HepG2 (cell line): ENCODE data around the gene GJB5. TPM values are rescaled to one million over a fixed set of nuclear protein-coding genes. Genes with fewer than 3 reads are reported as not detected.

Experiments
- ATAC-seq: fragments of 200-7000 bp; cut with Tn5 transposase; 3 replicates; pipeline ENCODE4 v1.9.1; 2020; ENCODE audit warnings: mild to moderate bottlenecking, moderate library complexity
- BruUV-seq: library from RNA; stranded (reverse); fragments of 400-500 nt; replicated peaks from 2 replicates; lab custom pipeline; 2021; lab: Mats Ljungman, UMichigan
- CTCF ChIA-PET: fragments of 300-600 bp; formaldehyde crosslinking; extraction: SDS; loops from one replicate; lab custom pipeline; 2021; ENCODE audit warnings: low total read pairs, inconsistent platforms, low intra/inter-chr PET ratio; lab: Yijun Ruan, JAX
- POLR2A ChIA-PET: fragments of 350-600 bp; sonication (Branson Sonifier 250); formaldehyde crosslinking; loops from one replicate; lab custom pipeline; 2020; ENCODE audit warnings: antibody characterized with exemption, inconsistent platforms; lab: Yijun Ruan, JAX
- DNase-seq: peaks from one replicate; pipeline ENCODE4 v3.0.0-alpha.2; 2015; ENCODE audit warnings: low spot score
- FAIRE-seq: peaks from 3 replicates; lab custom pipeline; 2011; peaks lifted over from hg19 to GRCh38; lab: Jason Lieb, UNC
- H2AFZ ChIP-seq: one replicate; pipeline ENCODE4 v1.6.1; 2011; ENCODE audit warnings: low read length, inconsistent platforms
- H3K27ac ChIP-seq: fragments of 300-600 bp; 3 replicates; pipeline ENCODE4 v1.8.0; 2011; ENCODE audit warnings: mixed run types, mild to moderate bottlenecking, mixed read lengths, low read length, inconsistent platforms; ENCODE audit not compliant: insufficient read depth; ENCODE audit errors: extremely low read length
- H3K27me3 ChIP-seq, 2 experiments: fragments of 200-600 bp in 1 of 2; 2 replicates in 1 of 2; 3 replicates in 1 of 2; pipeline versions ENCODE4 v1.6.0 to v1.8.0; 2011; ENCODE audit warnings: low read length in 2 of 2, mild to moderate bottlenecking in 2 of 2, moderate library complexity in 2 of 2, inconsistent platforms in 1 of 2; ENCODE audit not compliant: insufficient read depth in 2 of 2, control insufficient read depth in 1 of 2
- H3K36me3 ChIP-seq, 2 experiments: fragments of 200-600 bp in 1 of 2; replicated peaks in 1 of 2; 2 replicates in 1 of 2; 3 replicates in 1 of 2; pipeline versions ENCODE4 v1.5.1 to v1.8.0; 2011; ENCODE audit warnings: low read length in 2 of 2, inconsistent platforms in 1 of 2; ENCODE audit not compliant: insufficient read depth in 2 of 2, control insufficient read depth in 1 of 2
- H3K4me1 ChIP-seq: 2 replicates; pipeline ENCODE4 v1.5.1; 2012; ENCODE audit warnings: low read length, inconsistent platforms; ENCODE audit not compliant: insufficient read depth
- H3K4me2 ChIP-seq: 2 replicates; pipeline ENCODE4 v1.6.0; 2011; ENCODE audit warnings: low read depth, low read length, inconsistent platforms
- H3K4me3 ChIP-seq, 3 experiments: fragments of 200-600 bp in 1 of 3; sonication (generic), shearing (Covaris generic) in 1 of 3; replicated peaks in 1 of 3; 2 replicates each; pipeline ENCODE4 v1.5.1; 2011 to 2016; ENCODE audit warnings: low read length in 3 of 3, inconsistent platforms in 2 of 3, low read depth in 2 of 3, mild to moderate bottlenecking in 2 of 3, control low read depth in 1 of 3, mixed read lengths in 1 of 3; ENCODE audit not compliant: insufficient read depth in 1 of 3
- H3K79me2 ChIP-seq: one replicate; pipeline ENCODE4 v1.6.1; 2011; ENCODE audit warnings: low read length, inconsistent platforms; ENCODE audit not compliant: insufficient read depth
- H3K9ac ChIP-seq: 2 replicates; pipeline ENCODE4 v1.6.0; 2011; ENCODE audit warnings: mild to moderate bottlenecking, low read depth, low read length, inconsistent platforms; ENCODE audit not compliant: insufficient read depth
- H3K9me3 ChIP-seq: 2 replicates; pipeline ENCODE4 v1.5.1; 2012; ENCODE audit warnings: mild to moderate bottlenecking, low read length
- H4K20me1 ChIP-seq: 2 replicates; pipeline ENCODE4 v1.6.0; 2011; ENCODE audit warnings: inconsistent platforms, mild to moderate bottlenecking, low read length, moderate library complexity; ENCODE audit not compliant: insufficient read depth
- FOSL2 ChIP-seq: sonication (generic); formaldehyde crosslinking; IDR thresholded peaks from 2 replicates; pipeline ENCODE4 v1.4.0; 2020; ENCODE audit warnings: missing genetic modification reagents
- GFI1 ChIP-seq: sonication (generic); formaldehyde crosslinking; IDR thresholded peaks from 2 replicates; pipeline ENCODE4 v1.5.0; 2020; ENCODE audit warnings: missing genetic modification reagents, mild to moderate bottlenecking, borderline replicate concordance
- HNRNPH1 ChIP-seq: fragments of 200-400 bp; formaldehyde crosslinking; optimal IDR thresholded peaks from 2 replicates; pipeline ENCODE3; 2017; ENCODE audit warnings: mild to moderate bottlenecking, low read depth, low read length
- HNRNPL ChIP-seq: fragments of 200-400 bp; formaldehyde crosslinking; IDR thresholded peaks from 2 replicates; pipeline ENCODE4 v1.6.1; 2017; ENCODE audit warnings: mild to moderate bottlenecking, low read depth, low read length
- JARID2 ChIP-seq: sonication (generic); formaldehyde crosslinking; IDR thresholded peaks from 2 replicates; pipeline ENCODE4 v1.8.1; 2023; ENCODE audit warnings: missing genetic modification reagents, inconsistent platforms; ENCODE audit not compliant: insufficient replicate concordance
- SP2 ChIP-seq: sonication (generic); formaldehyde crosslinking; IDR thresholded peaks from 2 replicates; pipeline ENCODE4 v1.5.1; 2020; ENCODE audit warnings: mild to moderate bottlenecking, missing genetic modification reagents
- ZKSCAN1 ChIP-seq: fragments of 150-350 bp; IDR thresholded peaks from 2 replicates; pipeline ENCODE4 v1.6.1; 2014; ENCODE audit warnings: low read length
- WGBS: methylation state at CpG from one replicate; pipeline ENCODE4 v1.1.6; 2017; ENCODE audit warnings: low lambda C conversion rate; 5-methylcytosine and 5-hydroxymethylcytosine counted together
- in situ Hi-C: cut with HindIII; loops from 2 replicates; pipeline ENCODE4 v1.10.0; 2017; ENCODE audit warnings: low pct_unique_long_range_greater_than_20kb; ENCODE audit not compliant: extremely low pct_ligation_motif_present
- intact Hi-C: fragments of 100-400 bp; cut with micrococcal nuclease; formaldehyde crosslinking; loops from one replicate; pipeline ENCODE4 v1.10.0; 2022; ENCODE audit not compliant: unreplicated experiment
- polyA plus RNA-seq, 8 experiments: library from polyadenylated mRNA; depleted of rRNA in 3 of 8; stranded (reverse) in 7 of 8; unstranded in 1 of 8; fragments of >200 nt; fragmentation: Illumina TruSeq in 4 of 8; extraction: Trizol in 4 of 8; gene quantifications; 2 replicates each; pipeline versions ENCODE4 v1.2.1 to v1.2.3, GENCODE V29; 2011 to 2016; ENCODE audit warnings: low read depth in 4 of 8, missing spikeins in 1 of 8, mixed read lengths in 1 of 8; ENCODE audit not compliant: insufficient read depth in 1 of 8
- total RNA-seq, 5 experiments: library from RNA; depleted of rRNA; stranded (reverse); fragments of >200 nt; fragmentation: Illumina TruSeq; extraction: Trizol; gene quantifications; 2 replicates each; pipeline ENCODE4 v1.2.3, GENCODE V29; 2016; ENCODE audit warnings: low read depth in 1 of 5
- TF ChIP-seq, protein P1 (sequence below): sonication (generic); formaldehyde crosslinking; IDR thresholded peaks from 2 replicates; pipeline ENCODE4 v1.4.0; 2020; ENCODE audit warnings: mild to moderate bottlenecking, missing genetic modification reagents
- TF ChIP-seq, protein P2 (sequence below): sonication (generic); formaldehyde crosslinking; IDR thresholded peaks from 2 replicates; pipeline ENCODE4 v1.8.0; 2022; ENCODE audit warnings: missing genetic modification reagents, mild to moderate bottlenecking, borderline replicate concordance

GJB5 gene
- total and polyA plus RNA-seq, 2 of the 13 experiments (the other 11 are each of a cell fraction or from before 2014, with no cell fraction given): not detected

DNA sequence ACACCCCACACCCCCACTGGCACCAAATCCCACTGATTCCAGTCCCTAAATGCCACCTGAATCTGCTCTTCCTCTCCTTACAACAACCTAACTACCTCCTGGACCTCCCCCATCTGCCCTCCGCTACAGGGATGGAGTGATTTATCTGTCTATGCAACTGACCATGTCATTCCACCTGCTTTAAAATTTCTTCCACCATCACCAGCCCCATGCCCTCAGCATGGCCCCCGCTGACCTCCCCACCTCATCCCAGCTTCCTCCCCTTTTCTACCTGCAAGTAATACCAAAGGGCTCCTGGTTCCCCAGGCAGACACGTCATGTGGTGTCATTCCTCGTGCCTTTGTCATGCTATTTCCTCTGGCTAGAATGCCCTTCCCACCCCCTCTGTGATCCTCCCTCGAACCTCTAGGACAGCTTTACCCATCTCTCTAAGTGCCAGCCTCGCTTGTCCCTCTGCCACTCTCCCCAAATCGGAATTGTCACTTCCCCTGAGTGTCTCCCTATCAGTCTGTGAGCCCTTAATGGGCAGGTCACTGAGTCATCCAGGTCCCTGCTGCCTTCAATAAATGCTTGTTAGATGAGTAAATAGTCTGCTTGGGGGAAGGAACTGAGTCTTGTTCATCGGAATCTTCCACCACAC, 8.4 kb downstream of the GJB5 start:
- WGBS: 13% methylated on average over 8 of the region's 8 CpGs
- CTCF ChIA-PET: no interaction called here
- in situ Hi-C loops: no loop called here
- H3K4me2 ChIP-seq: no peak overlapping the region
- intact Hi-C loops: no loop called here
- ATAC-seq (no peak), DNase-seq (peak; percentile 13)
- H2AFZ ChIP-seq: no peak overlapping the region
- no peaks in the 10 kb centered on the region for H3K36me3 ChIP-seq
- H3K27me3 ChIP-seq: peaks cover 3 to 40% of the 10 kb centered on the region in 2 experiments; a peak in 3 of 5 replicates
- H3K27ac ChIP-seq: no peak overlapping the region
- H3K4me1 ChIP-seq: no peaks in the 10 kb centered on the region
- POLR2A ChIA-PET: no interaction called here
- no peak overlapping the region for H3K9ac ChIP-seq
- H3K79me2 ChIP-seq: no peaks in the 10 kb centered on the region
- no TSS peak for BruUV-seq
- no peaks in the 10 kb centered on the region for H3K9me3 ChIP-seq
- TF ChIP-seq SP2 (CRISPR knock-in tag) (no peak), HNRNPH1 (no peak), FOSL2 (CRISPR knock-in tag) (peak; percentile 45)
- TF ChIP-seq, all 625 proteins: peak for 1
- FAIRE-seq: no peak
- Histone ChIP-seq H3K4me3 (no peak overlapping the region), H4K20me1 (no peaks in the 10 kb centered on the region)

DNA sequence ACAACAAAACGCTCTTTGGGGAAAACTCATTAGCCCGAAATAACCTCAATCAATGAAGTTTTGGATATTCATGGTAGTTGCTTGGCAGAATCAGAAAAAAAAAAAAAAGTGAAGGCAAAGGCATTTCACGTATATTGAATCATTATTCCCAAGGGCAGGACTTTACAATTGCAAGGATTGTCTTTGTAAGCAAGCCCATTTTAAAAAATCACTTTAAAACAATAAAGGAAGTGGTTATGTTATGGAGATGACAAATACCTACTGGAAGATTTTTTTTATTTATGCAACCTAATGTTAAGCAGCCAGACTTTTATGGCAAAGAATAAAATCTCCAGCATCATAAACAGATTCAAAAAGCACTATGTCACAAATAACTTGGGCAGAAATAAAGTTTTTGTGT, 14.0 kb downstream of the GJB5 start:
- no peaks in the 10 kb centered on the region for H3K9me3 ChIP-seq
- DNase-seq (no peak), FAIRE-seq (no peak), ATAC-seq (no peak)
- no peak overlapping the region for H3K9ac ChIP-seq
- POLR2A ChIA-PET: no interaction called here
- CTCF ChIA-PET: no interaction called here
- H2AFZ ChIP-seq: no peak overlapping the region
- no peaks in the 10 kb centered on the region for H3K79me2 ChIP-seq
- H3K4me3 ChIP-seq: no peak overlapping the region
- in situ Hi-C loops: no loop called here
- H3K27ac ChIP-seq: no peak overlapping the region
- H3K36me3 ChIP-seq: no peaks in the 10 kb centered on the region
- TF ChIP-seq GFI1 (CRISPR knock-in tag) (no peak), ZKSCAN1 (no peak), HNRNPL (no peak), JARID2 (CRISPR knock-in tag) (no peak)
- TF ChIP-seq, protein P1, sequence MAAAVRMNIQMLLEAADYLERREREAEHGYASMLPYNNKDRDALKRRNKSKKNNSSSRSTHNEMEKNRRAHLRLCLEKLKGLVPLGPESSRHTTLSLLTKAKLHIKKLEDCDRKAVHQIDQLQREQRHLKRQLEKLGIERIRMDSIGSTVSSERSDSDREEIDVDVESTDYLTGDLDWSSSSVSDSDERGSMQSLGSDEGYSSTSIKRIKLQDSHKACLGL (CRISPR knock-in tag): no peak
- TF ChIP-seq, protein P2, sequence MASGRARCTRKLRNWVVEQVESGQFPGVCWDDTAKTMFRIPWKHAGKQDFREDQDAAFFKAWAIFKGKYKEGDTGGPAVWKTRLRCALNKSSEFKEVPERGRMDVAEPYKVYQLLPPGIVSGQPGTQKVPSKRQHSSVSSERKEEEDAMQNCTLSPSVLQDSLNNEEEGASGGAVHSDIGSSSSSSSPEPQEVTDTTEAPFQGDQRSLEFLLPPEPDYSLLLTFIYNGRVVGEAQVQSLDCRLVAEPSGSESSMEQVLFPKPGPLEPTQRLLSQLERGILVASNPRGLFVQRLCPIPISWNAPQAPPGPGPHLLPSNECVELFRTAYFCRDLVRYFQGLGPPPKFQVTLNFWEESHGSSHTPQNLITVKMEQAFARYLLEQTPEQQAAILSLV: no peak
- no peaks in the 10 kb centered on the region for H4K20me1 ChIP-seq
- H3K27me3 ChIP-seq: peaks cover 0 to 10% of the 10 kb centered on the region in 2 experiments; a peak in 2 of 5 replicates
- no peak overlapping the region for H3K4me2 ChIP-seq
- intact Hi-C loops: no loop called here
- no peaks in the 10 kb centered on the region for H3K4me1 ChIP-seq
- under 1% methylated on average over 3 of the region's 3 CpGs for WGBS
- no TSS peak for BruUV-seq
